Measurements from ENCODE around the gene RABEP2.

- TF ChIP-seq POLR2A (IDR thresholded peaks at IDR 0.05; ENCODE audit: low read length) (no peak), GATA1 (IDR thresholded peaks at IDR 0.05; ENCODE audit: low read depth, low read length) (no peak)
Measured at GRCh38 chr16:28897826-28898225, 27.2 kb downstream of the RABEP2 start.

Measured in erythroblast (primary cell).